Kidney (tissue), 14 donors: ENCODE results near the gene SCMH1. TPM values are rescaled to one million over a fixed set of nuclear protein-coding genes. Genes with fewer than 3 reads are reported as not detected.

Experiments
- DNase-seq, 5 donors: peaks; one replicate each; pipeline ENCODE4 v3.0.0-alpha.2; 2013 to 2020
- FAIRE-seq: peaks from 2 replicates; lab custom pipeline; 2012; peaks lifted over from hg19 to GRCh38; lab: Jason Lieb, UNC
- H3K27ac ChIP-seq, 2 donors: one replicate each; pipeline ENCODE4 v1.7.0; 2013; ENCODE audit warnings: low read depth in 2 of 2, low read length in 2 of 2, inconsistent platforms in 1 of 2
- H3K27me3 ChIP-seq: one replicate; pipeline ENCODE4 v1.7.1; 2013; ENCODE audit warnings: low read length, inconsistent platforms; ENCODE audit not compliant: control insufficient read depth, insufficient read depth
- H3K36me3 ChIP-seq, 3 donors: one replicate each; pipeline versions ENCODE4 v1.7.0 to v1.7.1; 2013; ENCODE audit warnings: low read length in 3 of 3, control low read depth in 1 of 3, inconsistent platforms in 1 of 3; ENCODE audit not compliant: insufficient read depth in 3 of 3, control insufficient read depth in 2 of 3
- H3K4me1 ChIP-seq, 3 donors: one replicate each; pipeline versions ENCODE4 v1.7.0 to v1.7.1; 2013; ENCODE audit warnings: low read length in 3 of 3, inconsistent platforms in 1 of 3, low read depth in 1 of 3; ENCODE audit not compliant: control insufficient read depth in 2 of 3, insufficient read depth in 2 of 3
- H3K4me3 ChIP-seq, 3 donors: one replicate each; pipeline versions ENCODE4 v1.7.0 to v1.8.1; 2013; ENCODE audit warnings: low read length in 3 of 3, control low read depth in 1 of 3, inconsistent platforms in 1 of 3
- H3K9ac ChIP-seq, 3 donors: one replicate each; pipeline versions ENCODE4 v1.7.0 to v1.7.1; 2013; ENCODE audit warnings: low read length in 3 of 3, control low read depth in 1 of 3, inconsistent platforms in 1 of 3
- H3K9me3 ChIP-seq, 3 donors: one replicate each; pipeline versions ENCODE4 v1.7.0 to v1.7.1; 2013; ENCODE audit warnings: low read length in 3 of 3, control low read depth in 1 of 3, inconsistent platforms in 1 of 3; ENCODE audit not compliant: control insufficient read depth in 2 of 3, insufficient read depth in 1 of 3
- CTCF ChIP-seq: IDR thresholded peaks from 3 replicates; pipeline ENCODE4 v1.5.1; 2012; ENCODE audit warnings: mild to moderate bottlenecking, moderate library complexity, borderline replicate concordance; ENCODE audit not compliant: insufficient read depth; ENCODE audit errors: extremely low read depth
- intact Hi-C: fragments of 100-400 bp; cut with DNase I; formaldehyde crosslinking; loops from one replicate; pipeline ENCODE4 v1.11.1; 2022
- polyA plus RNA-seq: library from polyadenylated mRNA; stranded (reverse); fragments of 350-450 nt; fragmentation: Illumina TruSeq; extraction: RNeasy Lipid Tissue Mini Kit (QIAGEN cat#74804); gene quantifications from one replicate; pipeline ENCODE4 v1.2.3, GENCODE V29; 2014; ENCODE audit warnings: low read depth, low replicate concordance; ENCODE audit not compliant: insufficient read depth
- total RNA-seq: library from RNA; stranded (reverse); fragmentation: NEBNext Ultra II Directional; extraction: Animal tissue kit (Norgen Biotek cat#: 25700); gene quantifications from one replicate; pipeline ENCODE4 v1.2.1, GENCODE V29; 2021
- donor health status: control.
- donor health status: control.
- donor health status: control.
- donor health status: control.
- donor health status: control.
- donor health status: DM: yes; HTN: yes; CAD: no.
- donor health status: Normal renal cell carcinoma (clear cell type).

Gene SCMH1
- total and polyA plus RNA-seq, 2 donors from 2014 or later = 26.4 to 58.3 TPM

DNA sequence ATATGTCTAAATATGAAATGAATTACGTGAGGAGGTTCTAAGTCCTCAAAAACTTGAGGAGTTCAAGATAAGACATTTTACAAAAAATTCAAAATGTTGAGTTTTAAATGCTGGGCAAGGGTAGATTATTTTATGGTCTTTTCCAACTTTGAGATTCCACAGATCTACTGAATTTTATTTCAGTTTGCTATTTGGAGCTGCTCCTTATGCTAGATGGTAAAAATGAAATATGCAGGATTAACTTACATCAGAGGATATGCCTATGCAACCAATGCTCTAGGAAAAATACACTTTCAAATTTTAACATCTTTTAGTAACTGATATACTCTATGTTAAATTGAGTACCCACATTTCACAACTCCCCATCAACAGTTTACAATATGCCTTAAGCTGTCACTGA, 83.1 kb downstream of the SCMH1 start:
- no peak for FAIRE-seq
- Histone ChIP-seq H3K27ac (no peak overlapping the region), H3K4me3 (no peak overlapping the region), H3K4me1 (peaks cover 0 to 8% (median 0%) of the 10 kb centered on the region in 3 donors), H3K9me3 (no peaks in the 10 kb centered on the region), H3K36me3 (peaks cover 0 to 2% (median 0%) of the 10 kb centered on the region in 3 donors), H3K27me3 (no peaks in the 10 kb centered on the region), H3K9ac (no peak overlapping the region)
- no peak for DNase-seq
- no peak for TF ChIP-seq CTCF
- intact Hi-C loops = no loop called here

GRCh38 chr1:41158147-41158875, 83.8 kb downstream of the SCMH1 start:
- DNase-seq (no peak), FAIRE-seq (no peak)
- H3K4me1 ChIP-seq = peaks cover 0 to 15% (median 0%) of the 10 kb centered on the region in 3 donors
- no peak overlapping the region for H3K9ac ChIP-seq
- intact Hi-C loops = no loop called here
- no peak for TF ChIP-seq CTCF
- H3K27ac ChIP-seq = no peak overlapping the region
- H3K27me3 ChIP-seq = no peaks in the 10 kb centered on the region
- no peaks in the 10 kb centered on the region for H3K9me3 ChIP-seq
- H3K36me3 ChIP-seq = peaks cover 0 to 2% (median 0%) of the 10 kb centered on the region in 3 donors
- no peak overlapping the region for H3K4me3 ChIP-seq

GRCh38 chr1:41155105-41155504, 87.0 kb downstream of the SCMH1 start:
- Histone ChIP-seq H3K27ac (no peak overlapping the region), H3K9ac (no peak overlapping the region), H3K4me1 (peaks cover 0 to 29% (median 9%) of the 10 kb centered on the region in 3 donors), H3K36me3 (no peaks in the 10 kb centered on the region), H3K4me3 (no peak overlapping the region), H3K9me3 (no peaks in the 10 kb centered on the region), H3K27me3 (no peaks in the 10 kb centered on the region)
- TF ChIP-seq CTCF = no peak
- intact Hi-C loops = no loop called here
- FAIRE-seq (no peak), DNase-seq (no peak)
